Naive B cell (primary cell): ENCODE data around the gene DMXL2. TPM values are rescaled to one million over a fixed set of nuclear protein-coding genes. Genes with fewer than 3 reads are reported as not detected.
A peak's percentile ranks its signal among the peaks of the same experiment; 100 is the strongest.
"Not testable (repeated sequence)": the region's sequence is repeated elsewhere in the genome, so short reads cannot be mapped to it uniquely, and the experiment has no call there.

Experiments used
- ATAC-seq, 2 donors: fragments of 150-1000 bp; cut with Tn5 transposase; 2 replicates each; pipeline ENCODE4 v1.10.0; 2021; ENCODE audit warnings: low read depth in 2 of 2, mild to moderate bottlenecking in 2 of 2, moderate library complexity in 2 of 2
- DNase-seq: peaks from one replicate; pipeline ENCODE4 v3.0.0; 2022
- H3K27ac Mint-ChIP-seq, 6 donors: one replicate each; pipeline ENCODE4 v1.8.0; 2020 to 2022; ENCODE audit warnings: mild to moderate bottlenecking in 6 of 6, mixed read lengths in 6 of 6, moderate library complexity in 5 of 6, inconsistent platforms in 2 of 6
- H3K27me3 Mint-ChIP-seq, 3 donors: one replicate each; pipeline ENCODE4 v1.8.0; 2021 to 2022; ENCODE audit warnings: mixed read lengths in 3 of 3, mild to moderate bottlenecking in 1 of 3
- H3K36me3 Mint-ChIP-seq, 2 donors: one replicate each; pipeline ENCODE4 v1.8.0; 2020 to 2022; ENCODE audit warnings: mixed read lengths in 2 of 2, inconsistent platforms in 1 of 2, mild to moderate bottlenecking in 1 of 2
- H3K4me1 Mint-ChIP-seq, 3 donors: one replicate each; pipeline ENCODE4 v1.8.0; 2020 to 2022; ENCODE audit warnings: mixed read lengths in 3 of 3, inconsistent platforms in 1 of 3, mild to moderate bottlenecking in 1 of 3, moderate library complexity in 1 of 3
- H3K4me3 Mint-ChIP-seq, 8 donors: one replicate each; pipeline ENCODE4 v1.8.0; 2020 to 2022; ENCODE audit warnings: mild to moderate bottlenecking in 8 of 8, mixed read lengths in 8 of 8, moderate library complexity in 8 of 8, inconsistent platforms in 2 of 8
- H3K9me3 Mint-ChIP-seq, 7 donors: one replicate each; pipeline ENCODE4 v1.8.0; 2020 to 2022; ENCODE audit warnings: mixed read lengths in 7 of 7, mild to moderate bottlenecking in 5 of 7, inconsistent platforms in 2 of 7, moderate library complexity in 1 of 7
- polyA plus RNA-seq, 6 donors: library from polyadenylated mRNA; unstranded; fragments of 300-500 nt; fragmentation: Illumina TruSeq; gene quantifications; one replicate each; pipeline ENCODE4 v1.2.3, GENCODE V29; 2021; ENCODE audit warnings: low read depth in 6 of 6

Gene DMXL2
- polyA plus RNA-seq, 6 donors from 2014 or later = 0.10 to 0.14 TPM; not detected in 4

DNA sequence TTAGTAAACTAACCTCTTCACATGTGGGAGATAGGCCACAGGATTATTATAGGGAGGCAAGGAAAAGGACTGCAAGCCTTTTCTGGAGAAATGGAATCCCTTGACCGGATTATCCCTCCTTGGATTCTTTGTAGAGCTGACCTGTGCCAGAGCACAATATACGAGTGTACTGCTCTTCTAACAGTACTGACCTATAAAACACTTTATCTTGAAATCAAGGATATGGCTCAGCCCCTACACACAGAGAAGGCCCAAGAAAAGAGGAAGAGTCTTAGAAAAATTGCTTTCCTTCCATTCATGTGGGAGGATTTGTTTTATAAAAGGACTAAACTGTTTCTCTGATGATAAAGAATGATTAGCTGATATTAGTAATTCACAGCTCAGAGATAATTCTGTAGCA is 42.2 kb downstream of the DMXL2 start:
- Mint-ChIP-seq H3K9me3 (peaks cover 0 to 15% (median 7%) of the 10 kb centered on the region in 7 donors), H3K27me3 (no peaks in the 10 kb centered on the region), H3K4me1 (no peaks in the 10 kb centered on the region), H3K4me3 (no peak overlapping the region), H3K36me3 (no peaks in the 10 kb centered on the region), H3K27ac (no peak overlapping the region)
- no peak for ATAC-seq
- no peak for DNase-seq

DNA sequence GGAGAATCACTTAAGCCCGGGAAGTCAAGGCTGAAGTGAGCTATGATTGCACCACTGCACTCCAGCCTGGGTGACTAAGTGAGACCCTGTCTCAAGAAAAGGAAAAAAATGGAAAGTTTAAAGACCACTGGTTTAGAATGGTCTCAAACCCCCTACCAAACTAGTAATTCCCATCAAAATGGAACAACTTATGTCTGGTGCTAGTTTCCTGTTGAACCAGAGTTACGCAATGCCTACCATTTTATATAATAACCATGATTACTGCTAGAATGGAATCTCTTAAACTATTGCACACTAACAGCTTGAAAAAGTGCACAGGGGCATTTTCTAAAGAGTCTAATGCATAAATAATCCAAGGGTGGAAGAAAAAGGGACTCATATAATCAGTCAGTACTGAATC is 43.6 kb downstream of the DMXL2 start:
- no peaks in the 10 kb centered on the region for H3K36me3 Mint-ChIP-seq
- no peaks in the 10 kb centered on the region for H3K4me1 Mint-ChIP-seq
- H3K9me3 Mint-ChIP-seq = peaks cover 0 to 15% (median 6%) of the 10 kb centered on the region in 7 donors
- no peak overlapping the region for H3K4me3 Mint-ChIP-seq
- no peaks in the 10 kb centered on the region for H3K27me3 Mint-ChIP-seq
- H3K27ac Mint-ChIP-seq = no peak overlapping the region
- DNase-seq (no peak), ATAC-seq (no peak)

DNA sequence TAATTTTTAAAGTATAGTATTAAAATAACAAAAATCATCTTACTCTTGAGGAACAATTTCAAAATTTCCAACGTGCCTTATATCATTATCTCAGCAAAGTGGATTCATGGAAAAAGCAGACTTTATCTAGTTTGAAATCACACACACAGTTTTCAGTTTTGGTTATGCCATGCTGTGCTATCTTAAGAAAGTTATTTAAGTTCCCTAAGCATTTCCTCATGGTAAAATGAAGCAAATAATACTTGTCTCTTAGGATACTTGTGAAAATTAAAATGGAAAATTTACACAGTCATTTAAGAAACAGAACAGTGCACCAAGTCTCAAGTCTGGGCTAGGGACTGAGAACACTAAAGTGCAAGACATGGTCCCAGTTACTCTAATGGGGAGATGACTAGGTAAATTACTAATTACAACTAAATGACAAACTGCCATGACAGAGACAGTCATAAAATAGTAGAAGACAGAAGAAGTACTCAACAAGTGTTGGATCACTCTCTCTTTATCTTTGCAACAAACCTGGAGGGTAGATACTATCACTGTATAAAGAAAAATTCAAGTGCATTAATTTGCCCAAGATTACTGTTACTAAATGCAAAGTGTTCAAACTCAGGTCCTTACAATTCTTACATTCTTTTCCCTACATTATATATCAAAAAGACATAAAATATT is 44.8 kb downstream of the DMXL2 start:
- no peak for ATAC-seq
- no peak for DNase-seq
- no peak overlapping the region for H3K4me3 Mint-ChIP-seq
- no peak overlapping the region for H3K27ac Mint-ChIP-seq
- H3K36me3 Mint-ChIP-seq = no peaks in the 10 kb centered on the region
- H3K9me3 Mint-ChIP-seq = peaks cover 0 to 14% (median 6%) of the 10 kb centered on the region in 7 donors
- H3K4me1 Mint-ChIP-seq = no peaks in the 10 kb centered on the region
- H3K27me3 Mint-ChIP-seq = no peaks in the 10 kb centered on the region

DNA sequence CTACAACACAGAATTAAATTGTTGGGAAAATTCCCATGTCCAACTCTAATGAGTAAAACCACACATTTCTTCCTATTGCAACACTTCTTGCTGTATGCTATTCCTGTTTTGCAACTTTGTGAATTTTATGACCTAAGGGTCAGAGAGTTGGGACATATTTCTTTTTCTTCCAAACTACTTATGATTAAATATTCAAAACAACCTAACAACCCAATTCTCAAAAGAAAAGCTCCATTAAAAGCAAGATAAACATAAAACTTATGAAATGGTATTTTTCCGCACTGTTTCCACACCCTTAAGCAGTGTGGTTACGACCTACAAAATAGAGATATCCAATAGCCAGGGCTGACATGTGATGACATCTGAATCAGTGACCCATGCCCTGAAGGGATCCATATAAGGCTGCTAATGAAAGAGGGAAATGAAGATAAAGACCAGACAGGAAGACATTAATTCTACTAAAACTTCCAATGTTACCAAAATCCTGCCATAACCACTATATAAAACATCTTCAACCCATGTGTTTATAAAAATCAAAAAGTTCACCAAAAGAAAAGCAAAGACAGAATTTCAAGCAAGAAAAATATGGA is 45.6 kb downstream of the DMXL2 start:
- H3K4me1 Mint-ChIP-seq = no peaks in the 10 kb centered on the region
- H3K27ac Mint-ChIP-seq = no peak overlapping the region
- no peak for ATAC-seq
- DNase-seq = no peak
- no peaks in the 10 kb centered on the region for H3K36me3 Mint-ChIP-seq
- no peaks in the 10 kb centered on the region for H3K27me3 Mint-ChIP-seq
- no peak overlapping the region for H3K4me3 Mint-ChIP-seq
- H3K9me3 Mint-ChIP-seq = peaks cover 0 to 9% (median 2%) of the 10 kb centered on the region in 7 donors

DNA sequence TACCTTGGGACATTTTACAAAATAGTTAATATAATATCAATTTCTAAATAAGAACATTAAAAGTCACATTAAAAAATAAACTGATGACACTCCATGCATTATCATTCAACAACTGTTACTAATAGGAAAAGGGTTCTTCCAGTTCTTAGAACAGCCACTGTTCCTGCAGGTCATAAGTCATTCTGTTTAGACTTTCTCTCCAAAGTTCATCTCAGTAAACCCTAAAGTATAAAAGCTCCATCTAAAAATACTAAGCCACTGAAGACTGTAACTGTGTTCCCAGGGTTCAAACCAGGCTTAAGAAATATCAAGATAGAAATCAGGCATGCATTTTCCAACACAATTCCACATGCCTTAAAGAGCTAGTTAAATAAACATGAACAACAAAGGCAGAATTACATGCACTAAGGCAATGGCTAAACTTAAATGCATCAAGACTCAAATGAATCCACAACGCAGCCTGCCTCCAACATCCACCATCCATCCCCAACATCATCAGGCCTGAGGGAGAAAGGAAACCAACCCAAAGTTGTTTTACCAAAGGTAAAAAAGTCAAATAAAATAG is 46.2 kb downstream of the DMXL2 start:
- Mint-ChIP-seq H3K27me3 (peaks cover 0 to 3% (median 0%) of the 10 kb centered on the region in 3 donors), H3K4me1 (no peaks in the 10 kb centered on the region), H3K36me3 (no peaks in the 10 kb centered on the region), H3K9me3 (peaks cover 0 to 5% (median 2%) of the 10 kb centered on the region in 7 donors), H3K27ac (no peak overlapping the region), H3K4me3 (no peak overlapping the region)
- DNase-seq (no peak), ATAC-seq (no peak)

DNA sequence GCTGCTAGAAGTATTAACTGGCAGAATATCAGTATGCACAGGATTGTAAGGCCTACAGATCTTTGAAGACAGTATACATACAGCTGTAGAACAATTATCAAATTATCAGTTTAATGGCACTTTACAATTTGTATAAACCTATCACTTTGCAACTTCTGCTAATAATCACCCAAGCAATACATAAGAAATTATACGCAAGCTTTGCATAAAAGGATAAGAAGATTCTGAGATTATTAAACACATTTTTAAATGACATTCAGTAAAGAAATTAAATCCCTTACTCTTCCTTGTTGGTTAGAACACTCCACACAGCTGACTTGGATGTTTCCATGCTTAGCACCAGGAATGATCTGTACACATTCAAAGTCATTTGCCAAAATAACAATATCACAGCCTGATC is 46.8 kb downstream of the DMXL2 start:
- H3K9me3 Mint-ChIP-seq = peaks cover 0 to 6% (median 2%) of the 10 kb centered on the region in 7 donors
- H3K27me3 Mint-ChIP-seq = peaks cover 0 to 5% (median 0%) of the 10 kb centered on the region in 3 donors
- H3K4me1 Mint-ChIP-seq = no peaks in the 10 kb centered on the region
- ATAC-seq (no peak), DNase-seq (no peak)
- no peaks in the 10 kb centered on the region for H3K36me3 Mint-ChIP-seq
- no peak overlapping the region for H3K4me3 Mint-ChIP-seq
- H3K27ac Mint-ChIP-seq = no peak overlapping the region

DNA sequence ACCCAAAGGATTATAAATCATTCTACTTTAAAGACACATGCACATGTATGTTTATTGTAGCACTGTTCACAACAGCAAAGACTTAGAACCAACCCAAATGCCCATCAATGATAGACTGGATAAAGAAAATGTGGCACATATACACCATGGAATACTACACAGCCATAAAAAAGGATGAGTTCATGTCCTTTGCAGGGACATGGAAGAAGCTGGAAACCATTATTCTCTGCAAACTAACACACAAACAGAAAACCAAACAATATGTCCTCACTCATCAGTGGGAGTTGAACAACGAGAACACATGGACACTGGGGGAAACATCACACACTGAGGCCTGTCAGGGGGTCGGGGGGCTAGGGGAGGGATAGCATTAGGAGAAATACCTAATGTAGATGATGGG is 49.2 kb downstream of the DMXL2 start:
- not testable (repeated sequence) for DNase-seq, H3K27ac Mint-ChIP-seq, H3K36me3 Mint-ChIP-seq, H3K9me3 Mint-ChIP-seq, H3K4me1 Mint-ChIP-seq, H3K4me3 Mint-ChIP-seq, H3K27me3 Mint-ChIP-seq, ATAC-seq

DNA sequence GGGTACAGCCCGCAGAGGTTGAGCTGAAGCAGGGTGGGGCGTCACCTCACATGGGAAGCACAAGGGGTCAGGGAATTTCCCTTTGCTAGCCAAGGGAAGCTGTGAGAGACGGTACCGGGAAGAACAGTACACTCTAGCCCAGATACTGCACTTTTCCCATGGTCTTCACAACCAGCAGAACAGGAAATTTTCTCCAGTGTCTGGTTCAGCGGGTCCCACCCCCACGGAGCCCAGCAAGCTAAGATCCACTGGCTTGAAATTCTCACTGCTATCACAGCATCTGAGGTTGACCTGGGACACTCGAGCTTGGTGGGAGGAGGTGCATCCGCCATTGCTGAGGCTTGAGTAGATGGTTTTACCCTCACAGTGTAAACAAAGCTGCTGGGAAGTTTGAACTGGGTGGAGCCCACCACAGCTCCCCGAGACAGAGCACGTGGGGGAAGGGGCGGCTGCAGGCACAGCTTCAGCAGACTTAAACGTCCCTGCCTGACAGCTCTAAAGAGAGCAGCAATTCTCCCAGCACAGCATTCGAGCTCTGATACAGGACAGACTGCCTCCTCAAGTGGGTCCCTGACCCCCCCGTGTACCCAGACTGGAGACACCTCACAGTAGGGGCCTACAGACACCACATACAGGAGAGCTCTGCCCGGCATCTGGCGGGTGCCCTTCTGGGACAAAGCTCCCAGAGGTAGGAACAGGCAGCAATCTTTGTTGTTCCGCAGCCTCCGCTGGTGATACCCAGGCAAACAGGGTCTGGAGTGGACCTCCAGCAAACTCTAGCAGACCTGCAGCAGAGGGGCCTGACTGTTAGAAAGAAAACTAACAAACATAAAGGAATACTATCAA is 53.4 kb downstream of the DMXL2 start:
- not testable (repeated sequence) for H3K36me3 Mint-ChIP-seq, H3K27me3 Mint-ChIP-seq, H3K9me3 Mint-ChIP-seq, H3K27ac Mint-ChIP-seq, DNase-seq, H3K4me1 Mint-ChIP-seq, ATAC-seq
- H3K4me3 Mint-ChIP-seq = peak overlapping the region in 1 of 8 donors; percentile 49

DNA sequence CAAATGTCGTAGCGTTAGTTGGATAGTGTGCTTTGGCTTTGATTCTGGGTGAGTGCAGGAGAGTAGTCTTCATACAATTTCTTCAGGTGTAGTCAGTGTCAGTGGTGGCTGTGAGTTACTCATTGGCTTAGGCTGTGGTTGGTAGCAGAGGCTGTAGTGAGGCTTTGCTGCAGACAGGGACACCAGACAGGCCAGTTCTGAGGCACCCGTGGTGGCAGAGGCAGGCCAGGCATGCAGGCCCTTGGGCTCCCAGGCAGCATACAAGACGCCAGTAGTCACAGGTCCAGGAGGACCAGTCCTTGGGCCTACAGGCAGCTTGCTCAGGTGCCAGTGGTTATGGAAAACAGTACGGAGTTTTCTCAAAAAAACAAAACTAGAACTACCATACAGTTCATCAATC is 61.3 kb downstream of the DMXL2 start:
- Mint-ChIP-seq H3K27me3 (no peaks in the 10 kb centered on the region), H3K36me3 (no peaks in the 10 kb centered on the region), H3K27ac (no peak overlapping the region), H3K4me1 (no peaks in the 10 kb centered on the region), H3K4me3 (no peak overlapping the region), H3K9me3 (no peaks in the 10 kb centered on the region)
- DNase-seq (no peak), ATAC-seq (no peak)

DNA sequence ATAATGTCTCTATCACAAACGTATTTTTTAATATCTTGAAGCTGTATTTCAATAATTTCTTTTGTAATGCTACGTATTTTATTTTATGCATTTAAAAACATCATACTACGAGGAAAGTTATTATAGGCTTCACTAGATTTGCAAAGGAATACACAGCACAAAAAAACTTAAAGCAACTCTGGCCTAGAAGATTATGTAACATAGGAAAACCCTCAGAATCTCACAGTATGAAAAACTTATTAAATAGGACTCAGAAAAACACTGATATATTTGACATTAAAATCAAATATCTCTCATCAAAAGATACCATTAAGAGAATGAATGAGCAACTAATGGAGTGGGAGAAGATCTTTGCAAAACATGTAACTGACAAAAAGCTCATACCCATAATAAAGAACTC is 63.7 kb downstream of the DMXL2 start:
- ATAC-seq (no peak), DNase-seq (no peak)
- no peaks in the 10 kb centered on the region for H3K9me3 Mint-ChIP-seq
- H3K27me3 Mint-ChIP-seq = no peaks in the 10 kb centered on the region
- H3K36me3 Mint-ChIP-seq = no peaks in the 10 kb centered on the region
- H3K4me1 Mint-ChIP-seq = no peaks in the 10 kb centered on the region
- no peak overlapping the region for H3K4me3 Mint-ChIP-seq
- H3K27ac Mint-ChIP-seq = no peak overlapping the region

DNA sequence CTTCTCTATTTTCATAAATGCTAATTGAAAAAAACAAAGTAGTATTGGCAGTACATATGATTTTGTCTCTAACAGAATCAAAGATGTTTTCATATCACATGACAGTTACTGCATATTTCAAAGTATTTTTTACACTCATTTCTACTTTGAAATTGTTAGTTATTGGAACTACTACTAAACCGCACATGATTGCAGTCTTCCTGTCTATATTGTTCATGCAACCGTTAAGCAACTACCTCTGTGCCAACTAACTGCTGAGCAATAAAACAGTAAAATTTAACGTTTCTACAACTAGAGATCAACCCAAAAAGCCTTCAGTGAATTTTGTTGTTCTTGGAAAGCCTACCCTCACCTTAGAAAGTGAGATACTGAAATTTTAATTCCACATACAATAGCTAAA is 64.2 kb downstream of the DMXL2 start:
- H3K36me3 Mint-ChIP-seq = no peaks in the 10 kb centered on the region

DNA sequence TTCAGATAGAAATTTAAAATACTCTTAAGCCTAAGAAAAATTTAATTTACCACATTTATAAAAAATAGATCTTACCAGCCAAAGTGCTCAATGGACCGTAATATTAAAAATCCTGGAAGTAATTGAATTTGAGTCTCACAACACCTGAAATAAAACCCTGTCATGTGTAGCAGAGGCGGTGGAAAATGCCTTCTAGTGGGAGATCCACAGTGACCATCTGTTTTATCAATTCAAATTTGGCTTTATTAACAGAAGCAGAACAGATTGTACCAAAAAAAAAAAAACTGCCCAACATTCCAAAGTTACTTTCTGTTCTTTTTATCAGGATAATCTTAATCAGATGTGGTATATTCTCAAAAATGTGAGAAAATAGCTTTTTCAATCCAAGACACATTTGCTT is 71.7 kb downstream of the DMXL2 start:
- no peak for ATAC-seq
- H3K36me3 Mint-ChIP-seq = no peaks in the 10 kb centered on the region
- H3K4me1 Mint-ChIP-seq = no peaks in the 10 kb centered on the region
- H3K9me3 Mint-ChIP-seq = no peaks in the 10 kb centered on the region
- no peak overlapping the region for H3K27ac Mint-ChIP-seq
- H3K4me3 Mint-ChIP-seq = no peak overlapping the region
- no peak for DNase-seq
- peaks cover 0 to 3% (median 0%) of the 10 kb centered on the region in 3 donors for H3K27me3 Mint-ChIP-seq

More for the DNA sequence above, 64.2 kb downstream of the DMXL2 start:
- H3K27me3 Mint-ChIP-seq = no peaks in the 10 kb centered on the region
- no peak overlapping the region for H3K4me3 Mint-ChIP-seq
- no peak for ATAC-seq
- no peak for DNase-seq
- no peaks in the 10 kb centered on the region for H3K9me3 Mint-ChIP-seq
- no peak overlapping the region for H3K27ac Mint-ChIP-seq
- no peaks in the 10 kb centered on the region for H3K4me1 Mint-ChIP-seq

DNA sequence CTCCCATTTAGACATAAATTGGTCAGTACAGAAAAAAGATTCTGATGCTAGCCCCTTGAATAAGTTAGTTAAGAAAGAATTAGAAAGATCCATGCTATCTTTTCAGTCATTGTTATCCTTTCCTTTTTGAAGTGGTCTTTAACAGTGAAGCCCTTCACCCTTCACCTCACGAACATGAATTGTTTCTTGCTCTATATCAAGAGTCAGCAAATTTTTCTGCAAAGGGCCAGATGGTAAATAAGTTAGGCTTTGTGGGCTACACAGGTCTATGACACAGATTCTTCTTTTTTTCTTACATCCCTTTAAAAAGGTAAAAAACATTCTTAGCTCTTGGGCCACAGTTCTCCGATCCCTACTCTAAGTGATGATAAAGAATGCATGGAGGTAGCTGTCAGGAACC is 74.9 kb downstream of the DMXL2 start:
- ATAC-seq = no peak

More for the DNA sequence above, 74.9 kb downstream of the DMXL2 start:
- Mint-ChIP-seq H3K4me3 (no peak overlapping the region), H3K27me3 (peaks cover 0 to 3% (median 0%) of the 10 kb centered on the region in 3 donors), H3K36me3 (no peaks in the 10 kb centered on the region), H3K27ac (no peak overlapping the region), H3K9me3 (no peaks in the 10 kb centered on the region), H3K4me1 (no peaks in the 10 kb centered on the region)
- DNase-seq = no peak
